Panc1 (cell line): ENCODE measurements around the gene ADAT3. TPM values are rescaled to one million over a fixed set of nuclear protein-coding genes. Genes with fewer than 3 reads are reported as not detected.
A peak's percentile ranks its signal among the peaks of the same experiment; 100 is the strongest.

Experiments
- ATAC-seq: fragments of 200-7000 bp; cut with Tn5 transposase; 2 replicates; pipeline ENCODE4 v1.9.1; 2020; ENCODE audit warnings: mild to moderate bottlenecking, moderate library complexity
- Bru-seq: library from RNA; stranded (reverse); fragments of 400-500 nt; gene quantifications from one replicate; lab custom pipeline; 2021; lab: Mats Ljungman, UMichigan
- BruChase-seq, 2 experiments: library from RNA; stranded (reverse); fragments of 400-500 nt; gene quantifications; one replicate each; lab custom pipeline; 2021; lab: Mats Ljungman, UMichigan
- BruUV-seq: library from RNA; stranded (reverse); fragments of 400-500 nt; replicated peaks from 2 replicates; lab custom pipeline; 2021; lab: Mats Ljungman, UMichigan
- CTCF ChIA-PET: fragments of 300-600 bp; sonication (Branson Sonifier 250); formaldehyde crosslinking; loops from one replicate; lab custom pipeline; 2022; ENCODE audit warnings: antibody characterized with exemption; lab: Charles Lee
- POLR2A ChIA-PET: fragments of 300-600 bp; sonication (Branson Sonifier 250); formaldehyde crosslinking; loops from one replicate; lab custom pipeline; 2022; ENCODE audit warnings: antibody characterized with exemption; lab: Charles Lee
- DNase-seq: peaks from one replicate; pipeline ENCODE4 v3.0.0-alpha.2; 2010; ENCODE audit warnings: low read depth, low spot score
- H3K27ac ChIP-seq: 2 replicates; pipeline ENCODE4 v1.5.1; 2011; ENCODE audit warnings: mild to moderate bottlenecking, low read length, inconsistent platforms
- H3K27me3 ChIP-seq: fragments of 200-500 bp; sonication (Bioruptor generic); 2 replicates; pipeline ENCODE4 v1.6.0; 2014; ENCODE audit warnings: low read length, inconsistent platforms; ENCODE audit not compliant: control insufficient read depth, insufficient read depth
- H3K36me3 ChIP-seq: fragments of 200-500 bp; sonication (Bioruptor generic); 2 replicates; pipeline ENCODE4 v1.5.1; 2014; ENCODE audit warnings: inconsistent platforms, mild to moderate bottlenecking, low read length, moderate library complexity; ENCODE audit not compliant: control insufficient read depth, insufficient read depth
- H3K4me1 ChIP-seq: 2 replicates; pipeline ENCODE4 v1.5.1; 2011; ENCODE audit warnings: inconsistent platforms, mild to moderate bottlenecking, low read length, moderate library complexity; ENCODE audit not compliant: control insufficient read depth, insufficient read depth
- H3K4me3 ChIP-seq, 2 experiments: 2 replicates each; pipeline ENCODE4 v1.5.1; 2011 to 2012; ENCODE audit warnings: low read depth in 2 of 2, low read length in 2 of 2, mild to moderate bottlenecking in 2 of 2, inconsistent platforms in 1 of 2, moderate library complexity in 1 of 2
- H3K9me3 ChIP-seq: fragments of 200-500 bp; sonication (Bioruptor generic); 2 replicates; pipeline ENCODE4 v1.5.1; 2014; ENCODE audit warnings: low read depth, mild to moderate bottlenecking, inconsistent platforms, low read length, moderate library complexity; ENCODE audit not compliant: control insufficient read depth, insufficient read depth
- CTCF ChIP-seq: fragments of 450-650 bp; IDR thresholded peaks from 2 replicates; pipeline ENCODE4 v1.5.1; 2017; ENCODE audit warnings: mild to moderate bottlenecking
- POLR2AphosphoS5 ChIP-seq: IDR thresholded peaks from 2 replicates; pipeline ENCODE4 v1.6.1; 2012; ENCODE audit warnings: mild to moderate bottlenecking, low read depth, low read length, moderate library complexity
- SIN3A ChIP-seq: IDR thresholded peaks from 2 replicates; pipeline ENCODE4 v1.6.1; 2012; ENCODE audit warnings: low read depth, mild to moderate bottlenecking, low read length, moderate library complexity, borderline replicate concordance; ENCODE audit not compliant: insufficient read depth
- TCF7L2 ChIP-seq: IDR thresholded peaks from 2 replicates; pipeline ENCODE4 v1.6.1; 2011; ENCODE audit warnings: mild to moderate bottlenecking, low read depth, low read length, inconsistent platforms
- in situ Hi-C: cut with HindIII; loops from 2 replicates; pipeline ENCODE4 v1.10.0; 2016; ENCODE audit warnings: low sequenced_read_pairs, low pct_unique_long_range_greater_than_20kb
- intact Hi-C: fragments of 100-400 bp; cut with micrococcal nuclease; formaldehyde crosslinking; loops from one replicate; pipeline ENCODE4 v1.10.0; 2022; ENCODE audit not compliant: unreplicated experiment
- long read RNA-seq: library from polyadenylated mRNA; unstranded; transcript quantifications from one replicate; pipeline ENCODE4 v2.0.0, GENCODE V29; 2021; ENCODE audit not compliant: unreplicated experiment
- polyA plus RNA-seq: library from polyadenylated mRNA; unstranded; fragments of >200 nt; gene quantifications from one replicate; pipeline ENCODE4 v1.2.1, GENCODE V29; 2012; ENCODE audit warnings: missing spikeins; ENCODE audit not compliant: insufficient read length
- total RNA-seq: library from RNA; stranded (reverse); gene quantifications from one replicate; pipeline ENCODE4 v1.2.1, GENCODE V29; 2021; ENCODE audit not compliant: unreplicated experiment
- TF ChIP-seq, protein P1 (sequence below), 2 experiments: IDR thresholded peaks; 2 replicates each; pipeline ENCODE4 v1.6.1; 2011 to 2012; ENCODE audit warnings: low read depth in 2 of 2, control low read depth in 1 of 2, low read length in 1 of 2, mild to moderate bottlenecking in 1 of 2, moderate library complexity in 1 of 2; ENCODE audit not compliant: insufficient read depth in 1 of 2

The ADAT3 gene
- total RNA-seq (8.9 TPM), Bru-seq, nascent RNA (percentile 56 among the genes with signal in this experiment), BruChase-seq, experiment 1, labeled RNA remaining after a 2-hour chase (percentile 71 among the genes with signal in this experiment), BruChase-seq, experiment 2, labeled RNA remaining after a 6-hour chase (percentile 62 among the genes with signal in this experiment)
- polyA plus RNA-seq, result 8.5 TPM
- long read RNA-seq, partial matches to known transcripts, result 9 of 11 reads
- long read RNA-seq, other reads (novel, unspliced or antisense), result 1 of 11 reads

GRCh38 chr19:1905110-1905862 is at the start of gene ADAT3, which contains the start of gene SCAMP4:
Gene ADAT3 (plus strand): TSS chr19:1905399. CDS start chr19:1912048, 6,649 bp downstream.
Gene SCAMP4 (plus strand): TSS chr19:1905399. CDS start chr19:1915020, 9,621 bp downstream.
- Histone ChIP-seq H3K27ac (peak within 1 kb of the TSS; percentile 93), H3K9me3 (no peaks in the 10 kb centered on the region), H3K4me3 (peak within 1 kb of the TSS; percentile 60 to 70), H3K27me3 (no peaks in the 10 kb centered on the region), H3K36me3 (no peaks in the 10 kb centered on the region), H3K4me1 (peaks cover 17% of the 10 kb centered on the region)
- POLR2A ChIA-PET, result no interaction called here
- peak; percentile 83; the same call in 1 of the 2 replicates for TF ChIP-seq POLR2AphosphoS5
- no peak for TF ChIP-seq TCF7L2
- peak; percentile 95 for ATAC-seq
- in situ Hi-C loops, result no loop called here
- peak; percentile 84 for DNase-seq
- CTCF ChIA-PET, result no interaction called here
- intact Hi-C loops, result no loop called here
- TSS peak; percentile 86 for BruUV-seq

DNA sequence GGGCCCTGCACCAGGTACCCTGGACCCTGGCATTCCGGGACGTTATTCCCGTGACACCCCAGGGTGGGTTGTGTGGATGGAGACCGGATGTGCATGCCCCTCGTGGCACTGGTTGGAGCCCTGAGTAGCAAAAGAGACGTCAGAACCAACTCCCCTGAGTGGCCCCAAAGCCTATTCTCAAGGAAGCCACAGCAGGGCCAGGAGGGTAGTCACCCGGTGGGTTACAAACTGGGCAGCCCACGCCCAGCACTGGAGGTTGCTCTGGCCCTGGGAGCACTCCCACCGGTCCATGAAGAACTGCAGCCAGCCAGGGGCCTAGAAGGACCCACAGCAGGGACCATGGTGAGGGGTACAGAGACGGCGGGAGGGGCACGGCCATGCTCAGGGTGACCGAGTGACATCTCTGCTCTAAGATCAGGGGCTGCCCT is 49.4 kb upstream of the ADAT3 start:
- no peak for DNase-seq
- in situ Hi-C loops, result no loop called here
- ATAC-seq, result peak; percentile 8

More for the DNA sequence above, 49.4 kb upstream of the ADAT3 start:
- Histone ChIP-seq H3K27ac (peak overlapping the region; percentile 91), H3K9me3 (no peaks in the 10 kb centered on the region), H3K36me3 (no peaks in the 10 kb centered on the region), H3K27me3 (no peaks in the 10 kb centered on the region), H3K4me3 (peak overlapping the region; percentile 24 to 45), H3K4me1 (peaks cover 48% of the 10 kb centered on the region)
- intact Hi-C loops, result no loop called here
- ChIA-PET POLR2A (interaction anchor here (0.6 kb wide), 1 partner anchor 129 kb away, joined by 3 read pairs; no protein-coding TSS in a partner anchor), CTCF (no interaction called here)
- BruUV-seq, result no TSS peak
- TF ChIP-seq CTCF (no peak), SIN3A (no peak), POLR2AphosphoS5 (no peak), TCF7L2 (no peak)
- TF ChIP-seq, protein P1, sequence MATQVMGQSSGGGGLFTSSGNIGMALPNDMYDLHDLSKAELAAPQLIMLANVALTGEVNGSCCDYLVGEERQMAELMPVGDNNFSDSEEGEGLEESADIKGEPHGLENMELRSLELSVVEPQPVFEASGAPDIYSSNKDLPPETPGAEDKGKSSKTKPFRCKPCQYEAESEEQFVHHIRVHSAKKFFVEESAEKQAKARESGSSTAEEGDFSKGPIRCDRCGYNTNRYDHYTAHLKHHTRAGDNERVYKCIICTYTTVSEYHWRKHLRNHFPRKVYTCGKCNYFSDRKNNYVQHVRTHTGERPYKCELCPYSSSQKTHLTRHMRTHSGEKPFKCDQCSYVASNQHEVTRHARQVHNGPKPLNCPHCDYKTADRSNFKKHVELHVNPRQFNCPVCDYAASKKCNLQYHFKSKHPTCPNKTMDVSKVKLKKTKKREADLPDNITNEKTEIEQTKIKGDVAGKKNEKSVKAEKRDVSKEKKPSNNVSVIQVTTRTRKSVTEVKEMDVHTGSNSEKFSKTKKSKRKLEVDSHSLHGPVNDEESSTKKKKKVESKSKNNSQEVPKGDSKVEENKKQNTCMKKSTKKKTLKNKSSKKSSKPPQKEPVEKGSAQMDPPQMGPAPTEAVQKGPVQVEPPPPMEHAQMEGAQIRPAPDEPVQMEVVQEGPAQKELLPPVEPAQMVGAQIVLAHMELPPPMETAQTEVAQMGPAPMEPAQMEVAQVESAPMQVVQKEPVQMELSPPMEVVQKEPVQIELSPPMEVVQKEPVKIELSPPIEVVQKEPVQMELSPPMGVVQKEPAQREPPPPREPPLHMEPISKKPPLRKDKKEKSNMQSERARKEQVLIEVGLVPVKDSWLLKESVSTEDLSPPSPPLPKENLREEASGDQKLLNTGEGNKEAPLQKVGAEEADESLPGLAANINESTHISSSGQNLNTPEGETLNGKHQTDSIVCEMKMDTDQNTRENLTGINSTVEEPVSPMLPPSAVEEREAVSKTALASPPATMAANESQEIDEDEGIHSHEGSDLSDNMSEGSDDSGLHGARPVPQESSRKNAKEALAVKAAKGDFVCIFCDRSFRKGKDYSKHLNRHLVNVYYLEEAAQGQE (IDR thresholded peaks at IDR 0.05; ENCODE audit: insufficient read depth in 1 of 2, low read depth in 2 of 2, low read length in 1 of 2), result no peak
